Mononuclear cell (primary cell): ENCODE results near the gene USP49. TPM values are rescaled to one million over a fixed set of nuclear protein-coding genes. Genes with fewer than 3 reads are reported as not detected.
A peak's percentile ranks its signal among the peaks of the same experiment; 100 is the strongest.

Experiments
- H3K27me3 ChIP-seq: 2 replicates; pipeline ENCODE4 v1.6.0; 2011; ENCODE audit warnings: low read length, control low read depth; ENCODE audit not compliant: insufficient read depth
- H3K4me1 ChIP-seq: 2 replicates; pipeline ENCODE4 v1.5.1; 2011; ENCODE audit warnings: mild to moderate bottlenecking, low read length, control low read depth; ENCODE audit not compliant: insufficient read depth
- H3K4me3 ChIP-seq: 2 replicates; pipeline ENCODE4 v1.5.1; 2011; ENCODE audit warnings: mild to moderate bottlenecking, low read length, moderate library complexity
- H3K9me3 ChIP-seq: 2 replicates; pipeline ENCODE4 v1.5.1; 2011; ENCODE audit warnings: low read depth, mild to moderate bottlenecking, control low read depth, low read length
- total RNA-seq: library from RNA; depleted of rRNA; stranded (reverse); fragments of >200 nt; gene quantifications from one replicate; pipeline ENCODE4 v1.2.3, GENCODE V29; 2012

Gene USP49
- total RNA-seq, 1 donor = 3.5 TPM

DNA sequence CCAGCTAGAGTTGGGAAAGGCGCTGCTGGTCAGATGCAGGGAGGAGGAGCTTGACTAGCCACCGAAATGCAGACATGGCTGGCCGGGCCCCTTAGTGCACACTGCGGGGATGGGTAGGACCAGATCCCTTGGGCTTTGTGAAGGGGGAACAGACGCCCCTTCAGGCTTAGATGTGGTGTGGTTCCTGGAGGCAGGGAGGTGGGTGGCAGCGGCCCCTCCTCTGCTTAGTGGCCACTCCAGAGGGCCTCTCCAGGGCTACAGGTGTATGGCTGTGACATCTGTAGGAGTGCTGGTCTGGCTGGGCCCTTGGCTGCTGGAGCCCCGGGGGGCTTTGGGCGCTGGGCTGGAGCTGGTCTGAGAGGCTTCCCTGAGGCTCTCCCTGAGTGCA lies 40.5 kb upstream of the USP49 start:
- no peak overlapping the region for H3K4me3 ChIP-seq
- no peaks in the 10 kb centered on the region for H3K9me3 ChIP-seq
- H3K27me3 ChIP-seq = no peaks in the 10 kb centered on the region
- H3K4me1 ChIP-seq = peaks cover 64% of the 10 kb centered on the region

DNA sequence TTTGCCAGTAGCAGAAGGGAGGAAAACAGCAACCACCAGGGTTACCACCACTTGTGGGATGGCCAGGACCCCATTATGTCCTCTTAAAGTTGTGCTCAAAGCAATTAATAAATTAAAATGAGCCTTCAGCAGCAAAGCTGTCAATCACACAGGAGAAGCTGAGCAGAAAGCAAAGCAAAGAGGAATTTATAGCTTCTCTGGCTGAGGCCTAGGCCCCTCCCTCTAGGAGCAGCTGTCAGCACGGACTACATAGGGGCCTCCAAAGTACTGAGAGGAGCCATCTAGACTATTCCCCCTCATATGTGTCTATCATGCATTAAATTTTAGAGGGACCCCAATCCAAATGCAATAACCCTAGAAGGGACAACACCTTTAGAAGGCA lies 40.0 kb upstream of the USP49 start:
- Histone ChIP-seq H3K27me3 (no peaks in the 10 kb centered on the region), H3K4me1 (peaks cover 59% of the 10 kb centered on the region), H3K4me3 (no peak overlapping the region), H3K9me3 (no peaks in the 10 kb centered on the region)

DNA sequence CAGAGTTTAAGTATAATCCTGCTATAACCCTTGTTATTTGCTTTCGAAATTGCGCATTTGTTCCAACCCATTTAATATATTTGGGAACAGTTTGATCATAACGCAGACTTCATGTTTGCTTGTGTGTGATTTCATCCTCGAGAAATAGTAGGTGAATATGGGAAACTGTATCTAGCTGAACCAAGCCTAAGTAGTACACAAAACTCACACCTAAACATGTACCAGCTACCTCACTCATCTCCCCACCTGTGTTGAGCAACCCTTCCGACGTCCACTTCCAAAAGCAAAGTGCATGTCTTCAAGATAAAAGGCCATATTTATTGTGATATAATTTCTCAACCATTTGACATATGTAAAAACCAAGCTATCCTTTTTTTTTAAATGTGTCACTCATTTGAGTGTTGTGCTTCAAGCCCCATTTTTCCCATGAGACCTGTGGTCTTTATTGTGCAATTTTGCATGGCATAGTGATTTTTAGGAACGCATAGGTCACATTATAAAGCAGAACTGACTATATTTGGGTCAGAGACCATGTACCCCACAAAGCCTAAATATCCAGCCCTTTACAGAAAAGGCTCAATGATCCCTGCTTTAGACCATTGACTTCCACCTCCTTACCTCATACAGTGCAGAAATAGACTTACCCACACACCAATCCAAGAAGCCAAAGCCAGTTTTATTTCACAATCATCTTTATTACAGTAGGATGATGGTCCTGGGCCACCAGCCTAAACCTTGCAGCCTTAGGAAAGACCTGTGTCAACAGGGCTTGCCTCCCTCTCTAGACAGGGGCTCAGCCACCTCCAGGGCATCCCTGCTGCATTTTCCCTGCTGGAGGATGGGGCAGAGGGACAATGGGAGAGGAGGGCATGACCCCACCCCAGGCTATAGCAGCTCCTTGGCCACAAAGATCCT lies 39.4 kb upstream of the USP49 start:
- H3K27me3 ChIP-seq = no peaks in the 10 kb centered on the region
- H3K4me3 ChIP-seq = no peak overlapping the region
- H3K9me3 ChIP-seq = no peaks in the 10 kb centered on the region
- peaks cover 53% of the 10 kb centered on the region for H3K4me1 ChIP-seq

DNA sequence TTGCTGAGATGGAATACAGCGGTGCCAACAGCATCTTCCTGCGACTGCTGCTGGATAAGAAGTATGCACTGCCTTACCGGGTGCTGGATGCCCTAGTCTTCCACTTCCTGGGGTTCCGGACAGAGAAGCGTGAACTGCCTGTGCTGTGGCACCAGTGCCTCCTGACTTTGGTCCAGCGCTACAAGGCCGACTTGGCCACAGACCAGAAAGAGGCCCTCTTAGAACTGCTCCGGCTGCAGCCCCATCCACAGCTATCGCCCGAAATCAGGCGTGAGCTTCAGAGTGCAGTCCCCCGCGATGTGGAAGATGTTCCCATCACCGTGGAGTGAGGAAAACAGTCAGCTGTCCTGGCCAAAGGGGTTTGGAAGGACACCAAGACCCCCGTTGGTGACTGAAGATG lies 37.2 kb upstream of the USP49 start:
- Histone ChIP-seq H3K4me1 (peaks cover 31% of the 10 kb centered on the region), H3K4me3 (no peak overlapping the region), H3K27me3 (no peaks in the 10 kb centered on the region), H3K9me3 (no peaks in the 10 kb centered on the region)

- H3K4me3 ChIP-seq = no peak overlapping the region
- no peaks in the 10 kb centered on the region for H3K27me3 ChIP-seq
- no peaks in the 10 kb centered on the region for H3K9me3 ChIP-seq
- H3K4me1 ChIP-seq = peaks cover 25% of the 10 kb centered on the region
These were observed 36.6 kb upstream of the USP49 start for GRCh38 chr6:41931792-41932191.

DNA sequence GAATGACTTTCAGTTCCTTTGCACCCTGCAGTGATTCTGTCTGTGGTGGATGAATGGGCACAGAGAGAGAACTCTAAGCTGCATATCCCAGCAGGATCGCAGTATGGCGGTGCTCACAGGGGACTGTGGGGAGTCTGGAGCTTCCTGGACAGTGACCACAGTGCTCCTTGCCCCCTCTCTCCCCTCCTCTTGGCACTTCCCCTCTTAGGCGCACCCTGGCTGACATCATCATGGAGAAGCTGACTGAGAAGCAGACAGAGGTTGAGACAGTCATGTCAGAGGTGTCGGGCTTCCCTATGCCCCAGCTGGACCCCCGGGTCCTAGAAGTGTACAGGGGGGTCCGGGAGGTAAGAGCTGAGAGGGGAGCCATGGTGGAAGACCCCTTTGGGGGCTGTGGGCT lies 34.7 kb upstream of the USP49 start:
- no peaks in the 10 kb centered on the region for H3K27me3 ChIP-seq

DNA sequence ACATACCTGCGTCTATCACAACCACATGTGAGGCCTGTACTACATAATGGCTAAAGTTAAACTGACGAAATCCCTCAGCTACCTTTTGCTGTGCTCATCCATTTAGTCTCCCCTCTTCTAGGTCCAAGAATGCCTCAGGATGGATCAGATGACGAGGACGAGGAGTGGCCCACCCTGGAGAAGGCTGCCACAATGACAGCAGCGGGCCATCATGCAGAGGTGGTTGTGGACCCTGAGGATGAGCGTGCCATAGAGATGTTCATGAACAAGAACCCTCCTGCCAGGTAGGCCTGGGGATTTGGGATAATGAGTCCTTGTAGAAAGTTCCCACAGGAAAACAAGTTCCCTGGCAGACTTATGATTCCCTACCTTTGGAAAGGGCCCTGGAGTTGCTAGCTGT lies 32.1 kb upstream of the USP49 start:
- Histone ChIP-seq H3K4me3 (no peak overlapping the region), H3K9me3 (no peaks in the 10 kb centered on the region), H3K27me3 (no peaks in the 10 kb centered on the region), H3K4me1 (peaks cover 17% of the 10 kb centered on the region)

More for the DNA sequence above, 34.7 kb upstream of the USP49 start:
- Histone ChIP-seq H3K4me3 (no peak overlapping the region), H3K4me1 (peaks cover 7% of the 10 kb centered on the region), H3K9me3 (no peaks in the 10 kb centered on the region)

- Histone ChIP-seq H3K9me3 (no peaks in the 10 kb centered on the region), H3K4me1 (peaks cover 38% of the 10 kb centered on the region), H3K27me3 (no peaks in the 10 kb centered on the region), H3K4me3 (peak overlapping the region; percentile 84)
These were observed 27.0 kb upstream of the USP49 start for GRCh38 chr6:41922154-41922553.

- Histone ChIP-seq H3K9me3 (no peaks in the 10 kb centered on the region), H3K4me3 (peak overlapping the region; percentile 84), H3K4me1 (peaks cover 38% of the 10 kb centered on the region), H3K27me3 (no peaks in the 10 kb centered on the region)
These were observed 26.5 kb upstream of the USP49 start for GRCh38 chr6:41921712-41921998.

- peak within 1 kb of the TSS; percentile 84 for H3K4me3 ChIP-seq
- no peaks in the 10 kb centered on the region for H3K9me3 ChIP-seq
- peaks cover 38% of the 10 kb centered on the region for H3K4me1 ChIP-seq
- H3K27me3 ChIP-seq = no peaks in the 10 kb centered on the region
These were observed 25.9 kb upstream of the USP49 start, which contains the start of the genes BYSL and MED20 for GRCh38 chr6:41920921-41921711. Gene BYSL (plus strand): TSS chr6:41921499. CDS start chr6:41921563, 64 bp downstream. Gene MED20 (minus strand): TSS chr6:41921139. CDS start chr6:41921018, 121 bp downstream.

GRCh38 chr6:41917528-41917927 lies 22.4 kb upstream of the USP49 start:
- no peaks in the 10 kb centered on the region for H3K27me3 ChIP-seq
- no peak overlapping the region for H3K4me3 ChIP-seq
- peaks cover 28% of the 10 kb centered on the region for H3K4me1 ChIP-seq
- no peaks in the 10 kb centered on the region for H3K9me3 ChIP-seq

DNA sequence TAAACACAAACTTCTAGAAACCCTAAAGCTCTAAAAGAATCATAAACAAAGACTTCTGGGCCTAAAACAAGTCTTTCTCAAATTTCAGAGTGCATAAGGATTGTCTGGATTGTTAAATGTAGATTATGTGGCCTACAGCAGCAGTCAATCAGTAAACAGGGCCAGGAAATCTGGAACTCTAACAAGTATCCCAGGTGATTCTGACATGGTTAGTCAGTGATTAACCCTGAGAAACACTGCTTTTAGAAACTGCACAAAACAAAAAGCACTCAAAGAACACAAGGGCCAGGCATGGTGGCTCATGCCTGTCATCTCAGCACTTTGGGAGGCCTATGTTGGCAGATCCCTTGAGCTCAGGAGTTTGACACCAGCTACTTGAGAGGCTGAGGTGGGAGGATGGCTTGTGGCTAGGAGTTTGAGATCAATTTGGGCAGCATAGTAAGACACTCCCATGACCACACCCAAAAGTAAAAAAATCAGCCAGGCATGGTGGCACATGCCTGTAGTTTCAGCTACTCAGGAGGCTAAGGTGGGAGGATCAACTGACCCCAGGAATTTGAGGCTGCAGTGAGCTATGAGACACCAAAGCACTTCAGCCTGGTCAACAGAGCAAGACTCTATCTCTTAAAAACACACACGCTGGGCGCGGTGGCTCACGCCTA lies 19.8 kb upstream of the USP49 start:
- Histone ChIP-seq H3K4me3 (no peak overlapping the region), H3K4me1 (peaks cover 12% of the 10 kb centered on the region), H3K9me3 (no peaks in the 10 kb centered on the region), H3K27me3 (no peaks in the 10 kb centered on the region)

GRCh38 chr6:41914343-41914742 lies 19.2 kb upstream of the USP49 start:
- peaks cover 6% of the 10 kb centered on the region for H3K4me1 ChIP-seq

DNA sequence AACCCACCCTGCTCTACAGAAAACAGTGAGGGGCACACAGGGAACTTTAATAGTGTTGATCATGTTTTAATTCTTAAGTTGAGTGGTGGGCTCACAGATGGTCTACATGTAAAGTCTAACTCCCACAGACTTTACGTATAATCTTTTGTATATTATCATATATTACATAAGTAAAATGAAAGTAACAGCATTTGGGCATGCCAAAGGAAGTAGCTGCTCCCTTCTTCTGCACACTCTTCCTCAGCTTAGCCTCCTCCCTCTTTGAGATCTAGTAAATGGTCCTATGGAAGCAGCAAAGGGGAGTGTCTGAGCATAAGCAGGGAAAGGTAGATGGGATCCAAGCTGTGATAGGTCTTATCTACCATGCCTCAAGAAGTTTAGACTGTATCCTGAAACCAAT lies 14.6 kb upstream of the USP49 start:
- Histone ChIP-seq H3K4me1 (no peaks in the 10 kb centered on the region), H3K4me3 (no peak overlapping the region), H3K9me3 (no peaks in the 10 kb centered on the region), H3K27me3 (no peaks in the 10 kb centered on the region)

More at GRCh38 chr6:41914343-41914742, 19.2 kb upstream of the USP49 start:
- Histone ChIP-seq H3K4me3 (no peak overlapping the region), H3K27me3 (no peaks in the 10 kb centered on the region), H3K9me3 (no peaks in the 10 kb centered on the region)

- Histone ChIP-seq H3K9me3 (no peaks in the 10 kb centered on the region), H3K4me3 (no peak overlapping the region), H3K27me3 (no peaks in the 10 kb centered on the region), H3K4me1 (peaks cover 8% of the 10 kb centered on the region)
These were observed 6.8 kb upstream of the USP49 start for GRCh38 chr6:41901882-41902519.
